DMS153 treated with DMSO at 0.1 percent for 48 hours (cell line): Measurements from ENCODE around the gene COL1A1.

Source experiments
- DNase-seq: peaks from one replicate; lab custom pipeline; 2025; ENCODE audit not compliant: unreplicated experiment; lab: John Stamatoyannopoulos, UW

Gene COL1A1

DNA sequence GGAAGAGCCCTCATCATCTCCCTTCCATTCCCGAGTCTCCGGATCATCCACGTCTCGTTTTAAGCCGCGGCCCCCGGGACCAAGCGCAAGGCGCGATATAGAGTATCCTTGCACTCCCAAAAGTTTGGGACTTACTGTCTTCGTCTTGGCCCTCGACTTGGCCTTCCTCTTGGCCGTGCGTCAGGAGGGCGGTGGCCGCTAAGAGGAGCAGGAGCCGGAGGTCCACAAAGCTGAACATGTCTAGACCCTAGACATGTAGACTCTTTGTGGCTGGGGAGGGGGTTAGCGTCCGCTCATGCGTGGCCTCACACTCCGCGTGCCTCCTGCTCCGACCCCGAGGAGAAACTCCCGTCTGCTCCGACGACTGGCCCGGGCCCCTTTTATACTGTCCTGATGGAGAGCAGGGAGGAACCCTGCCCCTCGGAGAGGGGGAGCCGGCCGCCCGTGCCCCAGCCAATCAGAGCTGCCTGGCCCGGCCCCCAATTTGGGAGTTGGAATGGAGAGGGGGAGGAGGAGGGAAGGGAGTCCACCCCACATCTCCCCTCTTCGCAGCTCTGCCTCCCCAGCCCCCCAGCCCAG is at the start of gene COL1A1:
Gene COL1A1 (minus strand): TSS at position 356 of the 579 bp plus-strand sequence. CDS start 118 bp downstream, at position 238.
- no peak for DNase-seq

DNA sequence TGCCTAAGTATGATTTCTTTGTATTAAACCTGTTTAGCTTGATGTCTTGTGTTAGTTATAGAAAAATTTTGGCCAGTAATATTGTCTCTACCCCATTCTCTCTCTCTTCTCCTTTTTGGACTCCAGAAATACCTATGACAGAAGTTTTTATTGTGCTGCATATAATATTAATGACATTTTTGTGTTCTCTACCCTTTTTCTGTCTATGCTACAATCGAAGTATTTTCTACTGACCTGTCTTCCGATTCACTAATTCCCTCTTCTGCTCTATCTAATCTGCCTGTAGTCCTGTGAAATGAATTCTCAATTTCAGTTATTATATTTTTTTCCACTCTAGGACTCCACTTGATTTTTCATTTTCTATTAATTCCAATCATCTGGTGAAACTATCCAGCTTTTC is 46.8 kb upstream of the COL1A1 start:
- DNase-seq = no peak

DNA sequence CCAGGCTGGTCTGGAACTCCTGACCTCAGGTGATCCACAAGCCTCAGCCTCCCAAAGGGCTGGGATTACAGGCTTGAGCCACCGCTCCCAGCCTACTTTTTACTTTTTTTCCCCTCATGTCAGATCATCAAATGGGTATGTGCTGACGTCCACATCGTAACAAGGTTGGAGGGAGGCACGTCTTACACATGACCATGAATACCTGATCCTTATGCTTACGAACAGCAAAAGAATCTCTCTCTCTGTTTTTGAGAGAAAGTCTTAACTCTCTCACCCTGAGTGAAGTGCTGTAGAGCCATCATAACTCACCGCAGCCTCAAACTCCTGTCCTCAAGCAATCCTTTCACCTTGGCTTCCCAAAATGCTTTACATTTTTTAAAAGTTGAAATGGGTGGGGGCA is 43.3 kb upstream of the COL1A1 start:
- no peak for DNase-seq

DNA sequence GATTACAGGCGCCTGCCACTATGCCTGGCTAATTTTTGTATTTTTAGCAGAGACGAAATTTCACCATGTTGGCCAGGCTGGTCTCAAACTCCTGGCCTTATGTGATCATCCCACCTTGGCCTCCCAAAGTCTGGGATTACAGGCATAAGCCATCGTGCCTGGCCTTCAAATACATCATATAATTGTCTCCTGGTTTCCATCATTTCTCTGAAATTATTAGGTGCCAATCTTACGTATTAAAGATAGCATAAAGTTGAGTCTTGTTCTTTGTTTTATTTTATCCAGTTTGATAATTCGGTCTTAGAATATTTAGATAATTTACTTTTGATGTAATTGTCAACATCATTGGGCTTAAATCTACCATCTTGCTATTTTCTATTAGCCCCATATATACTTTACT is 40.0 kb upstream of the COL1A1 start:
- no peak for DNase-seq

DNA sequence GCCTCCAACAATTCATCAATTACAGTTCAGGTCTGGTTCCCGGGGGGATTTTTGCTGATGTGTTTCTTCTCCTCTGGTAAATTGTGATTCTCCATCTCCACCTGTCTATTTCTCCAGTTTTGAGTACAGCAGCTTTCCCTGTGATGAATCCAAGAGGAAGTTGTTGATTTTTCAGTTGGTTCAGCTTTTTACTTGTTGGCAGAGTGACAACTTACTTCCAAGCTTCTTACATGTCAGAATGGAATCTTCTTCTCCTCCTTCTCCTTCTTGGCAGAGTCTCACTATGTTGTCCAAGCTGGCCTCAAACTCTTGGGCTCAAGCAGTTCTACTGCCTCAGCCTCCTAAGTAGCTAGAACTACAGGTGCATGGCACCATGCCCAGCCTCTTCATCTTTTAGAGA is 39.4 kb upstream of the COL1A1 start:
- DNase-seq = no peak

DNA sequence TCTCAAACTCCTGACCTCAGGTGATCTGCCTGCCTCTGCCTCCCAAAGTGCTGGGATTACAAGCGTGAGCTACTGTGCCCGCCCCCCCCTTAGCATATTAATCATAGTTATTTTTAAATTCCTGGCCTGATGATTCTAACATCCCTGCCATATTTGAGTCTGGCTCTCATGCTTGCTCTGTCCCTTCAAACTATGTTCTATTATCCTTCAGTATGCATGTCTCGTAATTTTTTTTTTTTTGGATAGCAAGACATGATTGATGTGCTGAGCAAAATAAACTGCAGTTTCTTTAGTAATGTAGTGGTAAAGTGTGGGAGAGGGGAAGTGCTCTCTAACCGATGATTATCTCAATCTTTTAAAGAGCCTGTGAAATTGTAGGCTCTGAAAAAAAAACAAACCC is 38.5 kb upstream of the COL1A1 start:
- DNase-seq = no peak

DNA sequence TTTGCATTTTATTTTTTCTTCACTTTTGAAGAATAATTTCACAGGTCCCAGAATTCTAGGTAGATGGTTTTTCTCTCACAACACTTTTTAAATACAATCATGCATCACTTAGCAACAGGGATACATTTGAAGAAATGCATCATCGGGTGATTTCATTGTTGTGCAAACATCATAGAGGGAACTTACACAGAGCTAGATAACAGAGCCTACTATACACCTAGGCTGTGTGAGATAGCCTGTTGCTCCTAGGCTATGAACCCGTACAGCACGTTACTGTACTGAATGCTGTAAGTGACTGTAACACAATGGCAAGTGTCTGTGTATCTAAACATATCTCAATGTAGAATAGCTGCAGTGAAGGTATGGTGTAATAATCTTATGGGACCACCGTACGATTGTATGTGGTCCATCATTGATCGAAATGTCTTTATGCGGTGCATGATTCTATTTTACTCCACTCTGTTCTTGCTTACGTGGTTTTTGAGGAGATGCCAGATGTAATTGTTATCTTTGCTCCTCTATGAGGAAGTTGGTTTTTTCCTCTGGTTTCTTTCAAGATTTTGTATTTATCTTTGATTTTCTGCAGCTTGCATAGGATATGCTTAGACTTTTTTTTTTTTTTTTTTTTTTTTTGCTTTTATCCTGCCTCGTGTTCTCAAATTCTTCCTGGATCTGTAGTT is 37.3 kb upstream of the COL1A1 start:
- DNase-seq = no peak

DNA sequence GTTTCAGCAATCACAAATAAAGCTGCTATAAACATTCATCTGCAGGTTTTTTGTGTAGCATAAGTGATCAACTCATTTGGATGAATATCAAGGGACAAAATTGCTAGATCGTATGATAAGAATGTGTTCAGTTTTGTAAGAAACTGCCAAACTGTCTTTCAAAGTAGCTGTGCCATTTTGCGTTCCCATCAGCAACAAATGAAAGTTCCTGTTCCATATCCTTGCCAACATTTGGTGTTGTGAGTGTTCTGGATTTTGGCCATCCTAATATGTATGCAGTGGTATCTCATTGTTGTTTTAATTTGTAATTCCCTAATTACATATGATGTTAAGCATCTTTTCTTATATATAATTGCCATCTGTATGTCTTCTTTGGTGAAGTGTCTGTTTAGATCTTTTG is 36.5 kb upstream of the COL1A1 start:
- DNase-seq = no peak

DNA sequence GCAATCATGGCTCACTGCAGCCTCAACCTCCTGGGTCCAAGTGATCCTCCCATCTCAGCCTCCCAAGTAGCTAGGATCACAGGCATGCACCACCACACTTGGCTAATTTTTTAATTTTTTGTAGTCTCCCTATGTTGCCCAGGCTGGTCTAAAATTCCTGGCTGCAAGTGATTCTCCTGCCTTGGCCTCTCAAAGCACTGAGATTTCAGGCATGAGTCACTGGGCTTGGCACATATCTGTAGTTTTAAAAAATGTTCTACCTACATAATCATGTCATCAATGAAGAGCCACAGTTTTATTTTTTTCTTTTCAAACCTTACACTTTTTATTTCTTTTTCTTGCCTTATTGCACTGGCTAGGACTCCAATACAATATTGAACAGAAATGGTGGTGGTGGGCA is 33.1 kb upstream of the COL1A1 start:
- DNase-seq = no peak

DNA sequence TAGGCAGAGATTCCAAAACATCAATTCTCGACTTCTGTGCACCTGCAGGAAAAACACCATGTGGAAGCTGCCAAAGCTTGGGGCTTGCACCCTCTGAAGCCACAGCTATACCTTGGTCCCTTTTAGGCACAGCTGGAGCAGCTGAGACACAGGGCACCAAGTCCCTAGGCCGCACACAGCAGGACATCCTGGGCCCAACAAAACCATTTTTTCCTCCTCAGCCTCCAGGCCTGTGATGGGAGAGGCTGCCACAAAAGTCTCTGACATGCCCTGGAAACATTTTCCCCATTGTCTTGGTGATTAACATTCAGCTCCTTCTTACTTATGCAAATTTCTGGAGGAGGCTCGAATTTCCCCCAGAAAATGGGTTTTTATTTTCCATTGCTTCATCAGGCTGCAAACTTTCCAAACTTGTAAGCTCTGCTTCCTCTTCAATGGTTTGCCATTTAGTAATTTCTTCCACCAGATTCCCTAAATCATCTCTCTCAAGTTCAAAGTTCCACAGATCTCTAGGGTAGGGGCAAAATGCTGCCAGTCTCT is 24.3 kb upstream of the COL1A1 start:
- no peak for DNase-seq

DNA sequence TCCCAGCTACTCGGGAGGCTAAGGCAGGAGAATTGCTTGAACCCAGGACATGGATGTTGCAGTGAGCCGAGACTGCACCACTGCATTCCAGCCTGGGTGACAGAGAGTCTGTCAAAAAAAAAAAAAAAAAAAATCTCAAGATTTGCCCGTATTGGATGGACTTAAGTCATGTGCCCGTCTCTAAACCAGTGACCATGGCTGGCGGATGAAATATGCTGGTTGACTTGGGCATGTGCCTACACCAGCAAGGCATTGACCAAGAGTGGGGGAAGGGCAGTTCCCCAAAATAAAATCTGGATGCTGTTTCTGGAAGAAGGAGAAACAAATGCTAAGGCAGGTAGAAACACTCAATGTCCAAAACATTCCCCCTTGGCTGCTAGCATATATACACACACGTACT is 21.5 kb upstream of the COL1A1 start:
- no peak for DNase-seq

DNA sequence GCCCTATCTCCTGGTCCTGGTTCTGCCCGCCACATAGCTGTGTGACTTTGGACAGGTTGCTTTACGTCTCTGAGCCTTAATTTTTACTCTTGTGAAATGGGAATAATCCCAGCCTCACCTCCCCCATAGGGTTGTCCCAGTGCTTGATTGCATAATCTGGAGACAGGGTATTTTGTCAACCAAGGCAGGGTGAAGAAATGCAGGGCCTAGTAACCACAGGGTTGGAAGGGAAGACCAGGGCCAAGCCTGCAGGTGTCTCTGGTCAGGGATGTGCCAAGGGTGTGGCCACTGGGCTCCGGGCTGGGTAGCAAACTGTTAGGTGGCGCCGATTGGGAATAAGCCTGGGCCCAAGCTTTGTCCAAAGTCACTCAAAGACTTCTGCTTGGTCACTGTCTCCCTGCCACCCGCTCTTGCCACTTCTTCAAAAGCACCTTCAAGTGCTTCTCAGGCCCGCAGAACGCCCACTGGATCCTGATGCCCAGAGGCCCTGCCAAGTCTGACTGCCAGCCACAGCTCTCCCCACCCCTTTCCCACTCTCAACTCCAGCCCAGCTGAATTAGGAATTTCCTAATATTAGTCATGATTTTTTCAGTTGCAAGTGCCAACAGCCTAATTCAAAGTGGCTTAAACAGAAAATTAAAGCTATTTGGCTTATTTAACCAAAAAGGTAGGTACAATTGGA is 20.6 kb upstream of the COL1A1 start:
- DNase-seq = no peak

DNA sequence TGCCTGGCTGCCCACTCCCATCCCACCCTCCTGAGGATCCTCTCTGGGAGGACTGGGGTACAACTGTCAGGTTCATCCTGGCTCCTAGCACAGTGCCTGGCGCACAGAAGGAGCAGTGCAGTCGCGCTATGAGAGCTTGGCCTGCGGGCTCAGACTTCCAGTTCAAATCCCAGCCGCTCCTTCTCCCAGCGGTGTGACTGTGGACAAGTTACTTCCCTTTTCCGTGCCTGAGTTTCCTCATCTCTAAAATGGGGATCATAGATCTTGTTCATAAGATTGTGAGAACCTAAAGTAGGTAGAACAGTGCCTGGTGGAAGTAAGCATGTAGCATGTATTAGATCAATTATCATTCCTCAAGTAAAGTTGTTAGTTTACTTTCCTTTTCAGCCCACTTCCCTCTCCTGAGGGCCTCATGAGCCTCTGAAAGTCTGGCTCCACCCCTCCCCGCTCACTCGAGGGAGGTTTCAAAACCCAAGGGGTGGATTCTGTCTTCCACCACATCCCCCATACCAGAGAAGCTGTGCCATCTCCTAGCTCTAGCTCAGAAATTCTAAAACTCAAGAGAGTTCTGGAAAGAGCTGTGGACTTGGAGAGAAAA is 19.9 kb upstream of the COL1A1 start:
- DNase-seq = no peak

DNA sequence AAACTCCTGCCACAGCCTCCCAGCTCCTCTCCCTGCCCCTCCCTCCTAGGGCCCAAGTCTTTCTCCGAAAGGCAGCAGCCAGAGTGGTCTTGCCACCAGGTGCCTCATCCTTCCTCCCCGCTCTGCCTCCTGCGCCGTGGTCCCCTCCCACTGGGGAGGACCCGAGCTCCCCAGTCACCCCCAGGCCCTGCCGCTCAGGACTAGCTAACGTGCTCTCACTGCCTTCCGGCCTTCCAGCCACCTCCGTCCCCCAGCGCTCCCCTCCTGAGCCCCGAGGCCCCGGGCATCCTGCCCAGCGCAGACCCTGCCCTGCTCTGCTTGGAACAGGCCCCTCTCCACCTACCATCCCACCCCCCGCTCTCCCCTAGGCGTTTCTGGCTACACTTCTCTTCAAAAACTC is 19.4 kb upstream of the COL1A1 start:
- DNase-seq = no peak

DNA sequence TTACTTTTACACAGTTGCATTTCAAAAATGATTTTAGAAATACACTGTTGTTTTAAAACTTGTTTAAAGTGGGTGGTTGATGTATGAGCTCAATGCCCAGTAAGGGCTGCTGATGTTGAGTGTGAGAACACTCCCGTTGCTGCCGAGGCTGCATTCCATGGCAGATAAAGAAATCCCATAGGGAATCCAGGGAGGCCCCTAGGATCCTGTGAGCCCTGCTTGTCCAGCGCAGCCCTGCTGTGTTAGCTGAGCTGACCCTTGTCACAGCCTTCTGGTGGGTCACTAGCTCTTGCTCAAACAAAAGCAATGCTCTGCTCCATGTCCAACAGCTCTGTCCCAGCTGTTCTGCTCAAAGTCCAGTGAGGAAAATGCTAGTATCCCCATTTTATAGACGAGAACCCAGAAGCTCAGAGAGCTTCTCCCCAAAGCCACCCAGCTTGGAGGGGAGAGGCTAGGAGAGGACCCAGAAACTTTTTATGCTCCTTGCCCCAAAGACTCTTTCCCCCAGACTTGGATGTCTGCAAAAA is 18.6 kb upstream of the COL1A1 start:
- DNase-seq = no peak

DNA sequence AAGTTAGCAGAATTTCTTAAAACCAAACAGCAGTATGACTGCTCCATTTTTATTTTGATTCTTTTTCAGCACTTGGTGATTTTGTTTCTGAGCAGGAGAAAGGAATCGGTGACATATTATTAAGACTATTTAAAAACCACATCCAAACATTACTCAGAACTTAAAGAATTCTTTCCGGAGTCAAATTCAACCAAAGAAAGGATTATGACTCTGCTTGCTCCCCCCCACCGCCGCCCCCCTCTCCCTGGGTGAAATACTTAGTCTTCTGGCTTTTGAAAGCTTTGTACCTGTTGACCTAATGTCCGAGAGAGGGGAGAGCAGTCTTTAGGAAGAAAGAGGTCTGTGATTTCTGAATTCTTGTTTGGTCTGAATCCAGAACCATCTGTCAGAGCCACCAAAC is 17.9 kb upstream of the COL1A1 start:
- DNase-seq = no peak

DNA sequence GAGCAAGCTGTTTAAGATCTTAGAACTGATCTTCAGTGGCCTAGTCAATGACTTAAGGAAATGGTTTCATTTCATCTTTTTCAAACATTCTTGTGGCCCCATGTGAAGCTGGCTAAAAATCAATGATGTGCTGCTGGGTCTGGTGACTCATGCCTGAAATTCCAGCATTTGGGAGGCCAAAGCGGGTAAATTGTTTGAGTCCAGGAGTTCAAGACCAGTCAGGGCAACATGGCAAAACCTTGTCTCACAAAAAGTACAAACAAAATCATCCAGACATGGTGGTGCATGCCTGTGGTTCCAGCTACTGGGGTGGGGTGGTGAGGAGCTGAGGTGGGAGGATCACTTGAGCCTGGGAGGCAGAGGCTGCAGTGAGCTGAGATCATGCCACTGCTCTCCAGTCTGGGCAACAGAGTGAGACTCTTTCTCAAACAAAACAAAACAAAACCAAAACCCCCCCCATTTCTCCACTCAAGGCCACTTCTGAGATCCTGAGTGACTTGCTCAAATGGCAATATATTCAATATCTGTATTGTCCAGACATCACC is 17.4 kb upstream of the COL1A1 start:
- DNase-seq = no peak

DNA sequence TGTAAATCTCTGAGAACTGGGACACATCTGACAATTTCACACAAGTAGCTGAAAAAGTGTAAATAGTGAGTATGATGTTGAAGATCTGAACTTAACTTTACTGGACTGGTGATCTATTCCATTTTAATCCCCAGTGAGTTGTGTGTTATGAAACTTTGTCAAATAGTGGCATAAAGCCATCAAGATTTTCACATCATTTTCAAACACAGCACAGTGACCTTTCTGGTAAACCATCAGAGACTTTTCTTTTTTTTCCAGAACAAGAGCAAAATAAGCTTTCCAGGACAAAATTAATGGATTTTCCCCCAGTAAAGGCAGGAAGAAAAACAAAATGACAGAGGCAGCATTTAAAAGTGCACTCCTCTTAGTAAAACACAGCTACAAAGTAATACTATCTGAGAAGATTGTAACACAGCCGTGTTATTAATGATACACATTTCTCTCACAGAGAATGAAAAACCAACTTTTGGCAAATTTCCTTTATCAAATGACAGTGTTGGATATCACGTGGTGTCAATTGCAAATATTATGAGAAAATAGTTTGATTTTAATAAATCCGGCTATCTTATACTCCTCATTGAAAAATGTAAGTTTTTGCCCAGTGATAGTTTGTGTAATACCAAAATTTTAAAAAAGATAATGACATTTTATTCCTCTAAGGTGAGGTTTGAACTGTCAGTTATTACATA is 16.8 kb upstream of the COL1A1 start:
- no peak for DNase-seq

DNA sequence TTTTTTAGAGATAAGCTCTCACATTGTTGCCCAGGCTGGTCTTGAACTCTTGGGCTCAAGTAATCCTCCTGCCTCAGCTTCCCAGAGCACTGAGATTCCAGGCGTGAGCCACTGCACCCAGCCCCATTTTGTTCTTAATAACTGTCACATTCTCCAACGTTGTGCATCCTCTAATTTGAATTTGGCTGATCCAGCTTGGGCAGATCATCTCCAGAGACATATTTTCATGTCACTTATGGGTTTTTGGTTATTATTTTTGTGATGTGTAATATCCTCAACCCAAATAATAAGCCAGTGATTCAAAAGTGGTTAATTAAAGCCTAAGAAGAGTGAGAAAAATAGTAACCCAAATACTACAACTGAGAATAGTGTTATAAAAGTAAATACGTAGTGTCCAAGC is 16.2 kb upstream of the COL1A1 start:
- no peak for DNase-seq

DNA sequence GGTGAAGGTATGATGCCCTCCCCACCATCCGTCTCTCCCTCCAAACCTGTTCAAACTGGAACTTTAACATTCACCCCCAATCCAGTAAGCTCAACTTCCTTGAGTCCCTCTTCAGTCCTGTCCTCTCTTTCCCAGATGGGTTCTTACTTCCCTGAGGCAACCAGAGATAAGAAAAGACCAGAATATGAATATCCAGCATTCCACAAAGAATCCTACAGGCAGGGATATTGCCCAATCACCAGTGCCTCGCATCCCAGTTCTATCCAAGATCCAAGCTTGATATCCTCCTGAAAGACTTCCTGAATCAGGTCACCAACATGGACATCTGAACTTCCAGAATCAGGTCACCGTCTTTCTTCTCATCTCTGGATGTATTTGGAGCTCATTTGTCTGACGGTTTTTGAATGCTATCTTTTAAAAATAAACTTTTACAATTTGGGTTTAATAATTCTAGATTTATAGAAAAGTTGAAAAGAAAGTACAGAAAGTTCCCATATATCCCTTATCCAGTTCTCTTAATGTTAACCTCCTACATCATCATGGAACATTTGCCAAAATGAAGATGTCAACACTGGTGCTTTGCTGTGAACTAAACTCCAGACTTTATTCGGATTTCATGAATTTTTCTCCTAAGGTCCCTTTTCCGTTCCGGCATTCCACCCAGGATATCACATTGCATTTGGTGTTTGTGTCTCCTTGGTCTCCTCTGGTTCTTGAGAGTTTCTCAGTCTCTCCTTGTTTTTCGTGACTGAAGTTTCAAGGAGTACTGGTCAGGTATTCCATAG is 13.7 kb upstream of the COL1A1 start:
- no peak for DNase-seq
